Keratinocyte (primary cell): ENCODE measurements around the gene MIA3. TPM values are rescaled to one million over a fixed set of nuclear protein-coding genes. Genes with fewer than 3 reads are reported as not detected.

Experiments
- DNase-seq: peaks from one replicate; pipeline ENCODE4 v3.0.0-alpha.2; 2011; ENCODE audit warnings: low read depth, missing footprints, low spot score
- FAIRE-seq: peaks from 2 replicates; lab custom pipeline; 2011; peaks lifted over from hg19 to GRCh38; lab: Jason Lieb, UNC
- H2AFZ ChIP-seq: 2 replicates; pipeline ENCODE4 v1.6.0; 2012; ENCODE audit warnings: low read length, control low read depth, inconsistent platforms; ENCODE audit not compliant: control insufficient read depth
- H3K27ac ChIP-seq: 2 replicates; pipeline ENCODE4 v1.5.1; 2011; ENCODE audit warnings: low read length; ENCODE audit not compliant: control insufficient read depth, insufficient read depth
- H3K27me3 ChIP-seq: 3 replicates; pipeline ENCODE4 v1.6.0; 2011; ENCODE audit warnings: low read length; ENCODE audit not compliant: control insufficient read depth, insufficient read depth; ENCODE audit errors: extremely low read depth
- H3K36me3 ChIP-seq, 2 experiments: 2 replicates in 1 of 2; 3 replicates in 1 of 2; pipeline ENCODE4 v1.5.1; 2011; ENCODE audit warnings: low read length in 2 of 2, mild to moderate bottlenecking in 1 of 2; ENCODE audit not compliant: control insufficient read depth in 2 of 2, insufficient read depth in 2 of 2; ENCODE audit errors: extremely low read depth in 1 of 2
- H3K4me1 ChIP-seq: 3 replicates; pipeline ENCODE4 v1.5.1; 2011; ENCODE audit warnings: low read length; ENCODE audit not compliant: control insufficient read depth, insufficient read depth; ENCODE audit errors: extremely low read depth
- H3K4me2 ChIP-seq: 3 replicates; pipeline ENCODE4 v1.6.0; 2011; ENCODE audit warnings: low read depth, low read length; ENCODE audit not compliant: control insufficient read depth, insufficient read depth; ENCODE audit errors: extremely low read depth
- H3K4me3 ChIP-seq, 3 experiments: fragments of 200-600 bp in 1 of 3; sonication (generic) in 1 of 3; 2 replicates in 2 of 3; 3 replicates in 1 of 3; pipeline ENCODE4 v1.5.1; 2011 to 2016; ENCODE audit warnings: low read length in 3 of 3, mild to moderate bottlenecking in 3 of 3, control low read depth in 2 of 3, inconsistent platforms in 1 of 3, low read depth in 1 of 3, mixed read lengths in 1 of 3, mixed run types in 1 of 3, moderate library complexity in 1 of 3; ENCODE audit not compliant: control insufficient read depth in 2 of 3, insufficient read depth in 2 of 3; ENCODE audit errors: extremely low read depth in 1 of 3
- H3K79me2 ChIP-seq: 2 replicates; pipeline ENCODE4 v1.6.0; 2012; ENCODE audit warnings: low read length; ENCODE audit not compliant: control insufficient read depth, insufficient read depth
- H3K9ac ChIP-seq: 3 replicates; pipeline ENCODE4 v1.6.0; 2011; ENCODE audit warnings: low read length; ENCODE audit not compliant: control insufficient read depth, insufficient read depth; ENCODE audit errors: extremely low read depth
- H3K9me1 ChIP-seq: 3 replicates; pipeline ENCODE4 v1.6.0; 2011; ENCODE audit warnings: low read length; ENCODE audit not compliant: control insufficient read depth, insufficient read depth; ENCODE audit errors: extremely low read depth
- H3K9me3 ChIP-seq: 2 replicates; pipeline ENCODE4 v1.5.1; 2012; ENCODE audit warnings: low read depth, low read length; ENCODE audit not compliant: control insufficient read depth
- H4K20me1 ChIP-seq: 3 replicates; pipeline ENCODE4 v1.6.0; 2011; ENCODE audit warnings: low read length; ENCODE audit not compliant: control insufficient read depth, insufficient read depth; ENCODE audit errors: extremely low read depth
- EZH2 ChIP-seq: IDR thresholded peaks from one replicate; pipeline ENCODE4 v1.6.1; 2012; ENCODE audit warnings: inconsistent platforms, mild to moderate bottlenecking, low read length, moderate library complexity
- dilution Hi-C: fragments of 300-500 bp; cut with MboI; formaldehyde crosslinking; loops from one replicate; pipeline ENCODE4 v1.7.0; 2020; ENCODE audit warnings: low sequenced_read_pairs; ENCODE audit not compliant: extremely low pct_ligation_motif_present
- polyA plus RNA-seq, 5 experiments: library from polyadenylated mRNA; depleted of rRNA in 3 of 5; stranded (reverse) in 3 of 5; stranded (forward) in 1 of 5; unstranded in 1 of 5; fragments of >200 nt; gene quantifications; 1 replicate in 1 of 5; 2 replicates in 3 of 5; 3 replicates in 1 of 5; pipeline versions ENCODE4 v1.2.1 to v1.2.3, GENCODE V29; 2011 to 2012; ENCODE audit warnings: missing spikeins in 2 of 5, low read depth in 1 of 5, low replicate concordance in 1 of 5
- TF ChIP-seq, protein P1 (sequence below), 3 experiments: IDR thresholded peaks in 1 of 3; conservative IDR thresholded peaks in 1 of 3; optimal IDR thresholded peaks in 1 of 3; 2 replicates in 2 of 3; 3 replicates in 1 of 3; pipeline versions ENCODE3 to v1.5.1; 2011; ENCODE audit warnings: low read length in 3 of 3, mild to moderate bottlenecking in 3 of 3, moderate library complexity in 2 of 3, control low read depth in 1 of 3, inconsistent platforms in 1 of 3; ENCODE audit not compliant: insufficient read depth in 2 of 3; ENCODE audit errors: extremely low read depth in 1 of 3

The MIA3 gene
- polyA plus RNA-seq, 1 donor (not counting 4 experiments of a cell fraction or from before 2014, with no cell fraction given), result 29.4 TPM

DNA sequence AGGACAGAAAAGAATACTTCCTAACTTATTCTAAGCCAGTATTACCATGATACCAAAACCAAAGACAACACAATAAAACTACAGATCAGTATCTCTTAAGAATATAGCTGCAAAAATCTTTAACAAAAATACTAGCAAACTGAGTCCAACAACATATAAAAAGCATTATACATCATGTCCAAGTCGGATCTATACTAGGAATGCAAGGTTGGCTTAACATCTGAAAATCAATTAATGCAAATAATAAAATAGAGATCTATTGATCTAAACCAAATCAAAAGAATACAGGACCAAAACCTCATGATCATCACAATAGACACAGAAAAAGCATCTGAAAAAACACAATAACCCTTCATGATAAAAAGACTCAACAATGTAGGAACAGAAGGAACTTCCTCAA, 47.1 kb upstream of the MIA3 start:
- H3K79me2 ChIP-seq, result no peaks in the 10 kb centered on the region
- FAIRE-seq, result no peak
- H4K20me1 ChIP-seq, result no peaks in the 10 kb centered on the region
- no peaks in the 10 kb centered on the region for H3K27me3 ChIP-seq
- dilution Hi-C loops, result no loop called here
- no peak for DNase-seq
- no peak overlapping the region for H3K27ac ChIP-seq
- no peaks in the 10 kb centered on the region for H3K9me1 ChIP-seq
- H3K9me3 ChIP-seq, result no peaks in the 10 kb centered on the region
- H3K4me1 ChIP-seq, result no peaks in the 10 kb centered on the region
- TF ChIP-seq EZH2, result no peak
- TF ChIP-seq, protein P1, sequence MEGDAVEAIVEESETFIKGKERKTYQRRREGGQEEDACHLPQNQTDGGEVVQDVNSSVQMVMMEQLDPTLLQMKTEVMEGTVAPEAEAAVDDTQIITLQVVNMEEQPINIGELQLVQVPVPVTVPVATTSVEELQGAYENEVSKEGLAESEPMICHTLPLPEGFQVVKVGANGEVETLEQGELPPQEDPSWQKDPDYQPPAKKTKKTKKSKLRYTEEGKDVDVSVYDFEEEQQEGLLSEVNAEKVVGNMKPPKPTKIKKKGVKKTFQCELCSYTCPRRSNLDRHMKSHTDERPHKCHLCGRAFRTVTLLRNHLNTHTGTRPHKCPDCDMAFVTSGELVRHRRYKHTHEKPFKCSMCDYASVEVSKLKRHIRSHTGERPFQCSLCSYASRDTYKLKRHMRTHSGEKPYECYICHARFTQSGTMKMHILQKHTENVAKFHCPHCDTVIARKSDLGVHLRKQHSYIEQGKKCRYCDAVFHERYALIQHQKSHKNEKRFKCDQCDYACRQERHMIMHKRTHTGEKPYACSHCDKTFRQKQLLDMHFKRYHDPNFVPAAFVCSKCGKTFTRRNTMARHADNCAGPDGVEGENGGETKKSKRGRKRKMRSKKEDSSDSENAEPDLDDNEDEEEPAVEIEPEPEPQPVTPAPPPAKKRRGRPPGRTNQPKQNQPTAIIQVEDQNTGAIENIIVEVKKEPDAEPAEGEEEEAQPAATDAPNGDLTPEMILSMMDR (optimal IDR thresholded peaks at IDR 0.05 in 1 of 3, IDR thresholded peaks at IDR 0.05 in 1 of 3, conservative IDR thresholded peaks at IDR 0.05 in 1 of 3; ENCODE audit: extremely low read depth in 1 of 3, insufficient read depth in 2 of 3, low read length in 3 of 3), result no peak
- H3K9ac ChIP-seq, result no peak overlapping the region
- peaks cover 0 to 5% of the 10 kb centered on the region in 2 experiments for H3K36me3 ChIP-seq
- no peak overlapping the region for H3K4me3 ChIP-seq
- H2AFZ ChIP-seq, result no peak overlapping the region
- H3K4me2 ChIP-seq, result no peak overlapping the region

DNA sequence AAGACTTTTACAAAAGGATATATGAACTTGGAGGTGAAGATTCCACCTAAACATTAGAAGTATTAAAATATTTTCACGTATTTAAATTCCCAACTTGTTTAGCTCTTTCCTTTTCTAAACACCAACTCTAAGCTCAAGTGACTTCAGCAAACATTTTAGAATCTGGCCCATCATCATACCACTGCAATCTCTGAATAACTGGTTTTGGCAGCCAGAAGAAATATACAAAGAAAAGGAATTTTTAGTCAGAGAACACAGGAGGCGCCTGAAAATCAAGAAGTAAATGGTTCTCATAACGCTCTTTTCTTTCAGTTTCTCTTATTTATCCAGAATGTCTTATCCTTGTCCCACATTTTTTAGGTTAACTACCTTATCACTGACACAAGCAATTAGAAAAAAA, 38.6 kb upstream of the MIA3 start:
- peaks cover 4% of the 10 kb centered on the region for H3K79me2 ChIP-seq
- no peaks in the 10 kb centered on the region for H4K20me1 ChIP-seq
- no peaks in the 10 kb centered on the region for H3K9me3 ChIP-seq
- H3K9ac ChIP-seq, result no peak overlapping the region
- FAIRE-seq (no peak), DNase-seq (no peak)
- H3K27ac ChIP-seq, result no peak overlapping the region
- H3K36me3 ChIP-seq, result peaks cover 1 to 15% of the 10 kb centered on the region in 2 experiments
- H2AFZ ChIP-seq, result no peak overlapping the region
- H3K9me1 ChIP-seq, result no peaks in the 10 kb centered on the region
- H3K4me2 ChIP-seq, result no peak overlapping the region
- dilution Hi-C loops, result no loop called here
- H3K4me1 ChIP-seq, result peaks cover 21% of the 10 kb centered on the region
- no peaks in the 10 kb centered on the region for H3K27me3 ChIP-seq
- TF ChIP-seq, protein P1 (optimal IDR thresholded peaks at IDR 0.05 in 1 of 3, IDR thresholded peaks at IDR 0.05 in 1 of 3, conservative IDR thresholded peaks at IDR 0.05 in 1 of 3; ENCODE audit: extremely low read depth in 1 of 3, insufficient read depth in 2 of 3, low read length in 3 of 3), result no peak
- no peak overlapping the region for H3K4me3 ChIP-seq
